Dedifferentiated amniotic fluid mesenchymal stem cell (primary cell): ENCODE results near the gene AMPH.
"Not testable (repeated sequence)": the region's sequence is repeated elsewhere in the genome, so short reads cannot be mapped to it uniquely, and the experiment has no call there.

Experiments
- DNase-seq: peaks from one replicate; pipeline ENCODE4 v3.0.0-alpha.2; 2016; ENCODE audit errors: extremely low spot score

Gene AMPH

GRCh38 chr7:38398725-38399321, 232.3 kb downstream of the AMPH start:
- peak; percentile 54 for DNase-seq

DNA sequence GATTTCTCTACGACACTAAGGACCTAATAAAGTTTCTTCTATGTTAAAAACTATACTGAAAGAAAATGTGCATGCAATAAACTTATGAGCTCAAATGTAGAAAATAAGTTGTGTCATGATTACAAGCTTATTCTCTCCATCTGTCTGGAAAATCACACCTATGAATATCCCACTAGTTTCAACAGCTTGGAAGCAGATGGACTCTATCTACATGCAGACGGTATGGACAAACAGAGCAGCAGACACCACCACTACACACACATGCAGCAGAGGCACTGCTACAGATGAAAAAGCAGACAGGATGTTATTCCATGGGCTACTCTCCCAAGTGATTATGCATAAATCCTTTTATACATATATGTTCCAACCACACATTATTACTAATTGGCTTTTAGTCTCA, 234.3 kb downstream of the AMPH start:
- DNase-seq: no peak

DNA sequence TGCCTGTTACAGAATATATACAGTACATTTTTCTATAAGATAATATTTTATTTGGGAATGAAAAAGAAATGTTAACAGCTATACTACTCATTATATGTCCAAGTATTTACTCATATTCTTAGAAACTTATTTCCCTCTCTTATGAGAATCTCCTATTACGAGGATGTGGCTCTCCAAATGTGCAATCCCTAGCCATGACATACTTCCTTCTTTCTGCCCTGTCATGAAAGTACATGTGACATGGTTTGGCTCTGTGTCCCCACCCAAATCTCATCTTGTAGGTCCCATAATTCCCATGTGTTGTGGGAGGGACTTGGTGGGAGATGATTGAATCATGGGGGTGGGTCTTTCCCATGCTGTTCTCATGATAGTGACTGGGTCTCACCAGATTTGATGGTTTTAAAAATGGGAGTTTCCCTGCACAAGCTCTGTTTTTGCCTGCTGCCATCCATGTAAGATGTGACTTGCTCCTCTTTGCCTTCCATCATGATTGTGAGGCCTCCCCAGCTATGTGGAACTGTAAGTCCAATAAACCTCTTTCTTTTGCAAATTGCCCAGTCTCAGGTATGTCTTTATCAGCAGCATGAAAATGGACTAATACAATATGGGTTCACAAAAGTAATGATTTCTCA, 235.1 kb downstream of the AMPH start:
- DNase-seq: not testable (repeated sequence)

- DNase-seq: no peak
These were observed 236.5 kb downstream of the AMPH start for GRCh38 chr7:38394660-38395059.

GRCh38 chr7:38393874-38394273, 237.3 kb downstream of the AMPH start:
- DNase-seq: no peak

DNA sequence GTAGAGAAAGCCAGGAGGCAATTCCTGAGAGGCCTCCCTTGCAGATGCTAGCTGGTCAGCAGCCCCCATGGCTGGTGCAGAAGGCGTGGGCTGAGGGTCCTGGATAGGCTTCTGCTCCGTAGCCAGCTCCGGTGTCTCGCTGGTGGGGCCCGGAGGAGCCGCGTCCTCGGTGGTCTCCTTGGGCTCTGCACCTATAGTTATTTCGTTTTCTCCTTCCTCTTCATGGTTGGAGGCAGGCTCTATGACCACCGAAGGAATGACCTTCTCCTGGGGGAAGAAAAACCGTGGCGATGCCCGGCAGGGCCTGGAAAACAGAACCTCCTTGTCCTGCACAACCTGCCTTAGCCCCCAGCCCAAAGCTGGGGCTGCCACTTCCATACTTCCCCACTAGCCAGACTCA, 239.4 kb downstream of the AMPH start:
- no peak for DNase-seq

GRCh38 chr7:38385682-38386081, 245.5 kb downstream of the AMPH start:
- DNase-seq: no peak

GRCh38 chr7:38383281-38383680, 247.9 kb downstream of the AMPH start:
- DNase-seq: no peak

GRCh38 chr7:38382684-38383083, 248.5 kb downstream of the AMPH start:
- DNase-seq: peak; percentile 23

DNA sequence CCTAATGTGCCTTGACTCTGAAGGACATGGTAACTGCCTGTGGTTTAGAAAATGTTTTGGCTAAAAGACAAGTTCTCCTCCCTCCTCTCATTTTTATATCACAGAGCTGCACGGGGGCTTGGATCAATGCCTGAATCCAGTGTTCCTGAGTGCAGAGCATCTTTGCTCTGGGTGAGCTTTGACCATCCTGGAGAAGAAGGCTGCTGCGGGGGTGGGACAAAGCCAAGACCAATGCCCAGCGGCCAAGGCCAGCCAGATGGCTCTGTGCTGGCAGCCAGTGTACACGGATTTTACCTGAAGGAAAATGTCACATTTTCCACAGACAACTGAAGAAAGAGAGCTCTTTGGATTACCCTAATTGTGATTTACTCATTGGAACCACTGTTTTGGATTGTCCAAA, 255.7 kb downstream of the AMPH start:
- no peak for DNase-seq

DNA sequence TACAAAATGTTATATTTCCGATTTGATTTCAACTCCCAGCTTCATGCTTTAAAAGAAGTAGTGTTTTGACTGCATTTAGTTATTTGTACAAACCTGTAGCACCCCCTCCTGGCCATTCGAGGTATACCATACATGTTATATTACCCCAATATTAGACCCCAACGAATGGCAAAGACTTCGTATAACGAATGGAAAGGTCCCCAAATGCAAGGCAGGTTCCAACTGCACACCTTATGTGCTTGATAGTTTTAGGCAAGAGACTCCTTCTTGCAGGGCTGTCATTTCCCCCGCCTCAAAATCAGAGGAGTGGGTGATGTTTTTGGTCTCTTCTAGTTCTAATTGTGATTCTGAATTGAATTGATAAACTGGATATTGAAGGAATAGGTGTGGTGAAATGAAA, 256.7 kb downstream of the AMPH start:
- no peak for DNase-seq

DNA sequence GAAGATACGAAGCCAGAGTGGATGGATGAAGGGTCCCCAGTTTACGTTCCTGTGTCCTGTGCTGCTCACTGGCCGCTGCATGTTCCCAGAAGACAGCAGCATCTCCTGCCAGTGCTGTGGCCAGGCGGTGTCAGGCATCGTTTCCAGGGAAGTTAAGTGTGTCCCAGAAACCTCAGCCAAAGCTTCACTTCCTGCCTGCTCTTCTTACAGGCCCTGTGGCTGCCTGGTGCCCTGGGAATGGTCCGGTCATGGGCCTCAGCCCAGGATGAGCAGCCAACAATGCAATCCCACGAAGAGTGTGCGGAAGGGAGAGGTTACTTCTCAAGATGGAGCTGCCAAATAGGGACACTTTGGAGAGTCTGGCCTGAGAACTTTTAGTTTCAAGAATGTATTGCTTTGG, 258.0 kb downstream of the AMPH start:
- DNase-seq: no peak

GRCh38 chr7:38372290-38372689, 258.9 kb downstream of the AMPH start:
- no peak for DNase-seq

- DNase-seq: peak; percentile 88
These were observed 261.2 kb downstream of the AMPH start for GRCh38 chr7:38369816-38370493.

DNA sequence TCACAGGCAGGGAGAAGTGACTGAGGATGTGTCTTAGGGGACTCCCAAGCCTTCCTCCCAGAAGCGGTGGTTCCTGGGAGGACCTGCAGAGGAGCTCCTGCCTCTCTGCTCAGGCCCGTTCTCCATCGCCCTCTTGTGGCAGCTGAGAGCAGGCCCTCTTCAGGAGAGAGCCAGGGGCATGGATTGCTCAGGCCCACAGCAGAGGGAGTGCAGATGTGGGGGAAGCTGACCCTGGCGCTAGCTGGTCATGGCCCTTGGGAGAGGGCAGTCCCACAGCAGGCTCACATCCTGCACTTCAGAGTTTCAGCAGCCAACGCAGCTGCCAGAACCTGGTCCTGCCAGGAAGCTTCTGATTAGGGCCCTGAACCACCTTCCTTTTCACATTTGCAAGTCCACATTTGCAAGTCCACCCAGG, 263.0 kb downstream of the AMPH start:
- DNase-seq: no peak

DNA sequence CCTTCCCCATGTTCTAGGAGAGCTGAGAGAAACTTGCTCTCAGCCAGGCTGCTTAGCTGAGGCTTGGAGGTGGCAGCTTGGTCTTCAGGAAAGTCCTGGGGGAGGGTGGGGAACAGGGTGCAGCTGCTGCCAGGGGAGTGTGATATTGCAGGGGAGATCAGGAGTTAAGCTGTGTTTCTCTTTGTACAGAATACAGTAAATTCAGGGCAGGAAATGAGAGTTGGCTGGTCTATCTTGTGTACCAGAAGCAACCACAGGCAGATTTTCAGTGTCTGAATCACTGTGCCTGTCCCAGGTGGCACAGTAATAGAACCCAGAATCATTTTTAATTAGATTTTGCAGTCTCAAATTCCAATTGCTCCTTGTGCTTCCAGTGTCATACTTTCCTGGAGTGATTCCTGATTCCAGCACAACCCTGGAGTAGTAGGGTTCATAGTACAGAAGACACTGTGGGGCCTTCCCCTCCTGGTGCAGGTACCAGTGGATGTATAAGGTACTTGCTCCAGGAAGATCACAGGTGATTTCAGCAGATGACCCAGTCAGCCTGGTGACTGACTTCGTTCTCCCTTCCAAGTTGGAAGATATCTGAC, 263.8 kb downstream of the AMPH start:
- DNase-seq: no peak

GRCh38 chr7:38363379-38363778, 267.8 kb downstream of the AMPH start:
- DNase-seq: not testable (repeated sequence)

DNA sequence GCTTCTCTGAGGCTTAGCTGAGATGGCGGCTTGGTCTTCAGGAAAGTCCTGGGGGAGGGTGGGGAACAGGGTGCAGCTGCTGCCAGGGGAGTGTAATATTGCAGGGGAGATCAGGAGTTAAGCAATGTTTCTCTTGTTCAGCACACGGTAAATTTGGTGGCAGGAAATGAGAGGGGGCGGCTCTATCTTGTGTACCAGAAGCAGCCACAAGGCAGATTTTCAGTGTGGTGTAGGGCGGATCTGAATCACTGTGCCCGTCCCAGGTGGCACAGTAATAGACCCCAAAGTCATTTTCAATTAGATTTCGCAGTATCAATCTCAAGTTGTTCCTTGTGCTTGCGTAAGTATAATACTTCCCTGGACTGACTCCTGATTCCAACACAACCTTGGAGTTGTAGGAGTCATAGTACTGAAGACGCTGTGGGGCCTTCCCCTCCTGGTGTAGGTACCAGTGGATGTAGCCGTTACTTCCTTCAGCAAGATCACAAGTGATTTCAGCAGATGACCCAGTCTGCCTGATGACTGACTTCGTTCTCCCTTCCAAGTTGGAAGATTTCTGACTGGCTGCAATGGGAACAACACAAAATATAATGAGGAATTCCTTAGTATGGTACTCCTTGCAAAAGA, 268.4 kb downstream of the AMPH start:
- not testable (repeated sequence) for DNase-seq

- DNase-seq: no peak
These were observed 270.4 kb downstream of the AMPH start for GRCh38 chr7:38360776-38361175.

- DNase-seq: not testable (repeated sequence)
These were observed 272.0 kb downstream of the AMPH start for GRCh38 chr7:38359071-38359601.

GRCh38 chr7:38358273-38358831, 272.8 kb downstream of the AMPH start:
- not testable (repeated sequence) for DNase-seq
